Neuron (in vitro differentiated cells): Measurements from ENCODE around the gene PPP6R3.
"Not testable (repeated sequence)": the region's sequence is repeated elsewhere in the genome, so short reads cannot be mapped to it uniquely, and the experiment has no call there.

Source experiments
- H2AFZ ChIP-seq: one replicate; pipeline ENCODE4 v1.6.1; 2013; ENCODE audit warnings: low read depth, mild to moderate bottlenecking, inconsistent platforms, low read length, moderate library complexity
- H3K27me3 ChIP-seq: one replicate; pipeline ENCODE4 v1.6.1; 2013; ENCODE audit warnings: low read length; ENCODE audit not compliant: insufficient read depth
- H3K36me3 ChIP-seq: one replicate; pipeline ENCODE4 v1.6.1; 2013; ENCODE audit warnings: low read length; ENCODE audit not compliant: insufficient read depth
- H3K4me1 ChIP-seq: one replicate; pipeline ENCODE4 v1.6.1; 2013; ENCODE audit warnings: low read length; ENCODE audit not compliant: insufficient read depth
- H3K4me3 ChIP-seq: 2 replicates; pipeline ENCODE4 v1.5.1; 2013; ENCODE audit warnings: mild to moderate bottlenecking, low read length, moderate library complexity
- H3K9me3 ChIP-seq: one replicate; pipeline ENCODE4 v1.6.1; 2013; ENCODE audit warnings: low read length

PPP6R3 gene

DNA sequence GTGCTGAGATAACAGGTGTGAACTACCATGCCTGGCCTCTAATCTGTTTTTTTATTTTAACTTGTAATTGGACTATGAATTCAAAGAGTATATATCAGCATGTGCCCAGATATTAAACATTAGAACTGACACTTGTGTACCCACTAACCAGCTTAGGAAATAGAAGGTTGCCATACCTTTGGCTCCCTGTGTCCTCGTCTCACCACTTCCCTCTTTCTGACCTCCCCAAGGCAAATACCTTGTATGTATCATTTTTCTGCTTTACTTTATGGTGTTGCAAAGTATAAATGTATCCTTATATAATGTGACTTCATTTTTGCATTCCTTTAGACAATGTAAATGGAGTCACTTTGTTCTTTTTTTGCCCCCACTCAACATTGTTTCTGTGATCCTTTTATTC, 9.1 kb downstream of the PPP6R3 start:
- Histone ChIP-seq H3K4me3 (no peak overlapping the region), H3K4me1 (peaks cover 9% of the 10 kb centered on the region), H3K9me3 (peaks cover 19% of the 10 kb centered on the region), H2AFZ (no peak overlapping the region), H3K36me3 (peaks cover 26% of the 10 kb centered on the region), H3K27me3 (no peaks in the 10 kb centered on the region)

- Histone ChIP-seq H3K27me3 (no peaks in the 10 kb centered on the region), H2AFZ (no peak overlapping the region), H3K9me3 (peaks cover 19% of the 10 kb centered on the region), H3K36me3 (peaks cover 26% of the 10 kb centered on the region), H3K4me1 (peaks cover 9% of the 10 kb centered on the region), H3K4me3 (no peak overlapping the region)
Measured at GRCh38 chr11:68470304-68470811, 9.8 kb downstream of the PPP6R3 start.

DNA sequence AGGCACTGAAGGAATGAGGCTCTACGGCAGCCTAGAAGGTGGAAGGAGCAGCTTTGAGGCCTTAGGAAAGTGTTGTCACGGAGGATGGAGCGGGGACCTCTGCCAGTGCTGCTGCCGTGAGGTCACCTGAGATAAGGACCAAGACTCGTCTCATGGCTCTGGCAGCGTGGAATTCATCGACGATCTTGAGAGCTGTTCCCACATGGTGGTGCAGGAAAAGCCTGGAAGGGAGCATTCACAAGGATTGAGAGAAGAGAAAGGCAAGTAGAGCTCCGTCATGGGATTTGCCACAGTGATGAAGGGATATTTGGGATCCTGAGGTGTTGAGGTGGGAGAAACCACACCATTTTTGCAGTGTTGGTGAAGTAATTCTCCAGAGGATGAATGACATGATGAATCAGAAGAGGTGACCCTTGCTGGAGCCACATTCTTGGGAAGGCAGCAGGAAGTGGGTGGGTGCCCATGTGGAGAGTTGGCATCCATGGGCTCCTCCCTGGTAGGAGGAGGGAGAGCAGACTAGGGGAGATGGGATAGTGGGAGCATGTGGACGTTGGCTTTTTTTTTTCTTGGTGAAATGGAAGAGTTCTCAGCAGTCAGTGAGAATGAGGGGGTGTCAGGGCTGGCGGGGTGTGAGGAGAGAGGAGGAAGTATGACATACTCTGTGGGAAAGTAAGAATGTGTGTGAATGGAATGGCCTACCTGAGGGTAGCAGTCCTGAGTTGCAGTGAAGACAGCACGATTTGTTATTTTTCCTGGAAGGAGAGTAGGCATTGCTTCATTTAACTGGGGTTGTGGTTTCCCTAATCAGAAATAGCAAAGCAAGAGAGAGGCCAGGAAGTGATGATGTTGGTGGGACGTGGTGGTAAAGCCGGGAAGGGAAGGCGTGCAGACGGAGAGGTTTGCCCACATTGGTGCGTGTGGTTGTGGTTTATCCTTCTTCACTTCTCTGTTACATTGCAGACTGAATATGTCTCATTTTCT, 11.1 kb downstream of the PPP6R3 start:
- no peak overlapping the region for H3K4me3 ChIP-seq
- no peak overlapping the region for H2AFZ ChIP-seq
- H3K36me3 ChIP-seq, result peaks cover 23% of the 10 kb centered on the region
- peaks cover 19% of the 10 kb centered on the region for H3K9me3 ChIP-seq
- H3K4me1 ChIP-seq, result peaks cover 9% of the 10 kb centered on the region
- no peaks in the 10 kb centered on the region for H3K27me3 ChIP-seq

DNA sequence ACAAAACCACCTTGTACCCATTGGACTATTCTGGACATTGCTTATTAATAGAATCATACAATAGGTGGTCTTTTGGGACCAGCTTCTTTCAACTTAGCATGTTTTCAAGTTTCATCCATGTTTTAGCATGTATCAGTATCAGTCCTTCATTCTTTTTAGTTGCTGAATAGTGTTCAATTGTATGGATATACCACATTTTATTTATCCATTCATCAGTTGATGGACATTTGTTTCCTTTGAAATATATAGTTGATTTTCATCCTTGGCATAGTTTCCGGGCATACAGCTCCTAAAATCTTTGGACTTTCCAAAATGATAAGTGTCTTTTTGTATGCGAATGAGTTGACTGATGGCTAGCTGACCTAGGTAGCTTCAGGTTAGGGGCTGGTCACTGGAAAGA, 12.2 kb downstream of the PPP6R3 start:
- Histone ChIP-seq H3K36me3 (peaks cover 27% of the 10 kb centered on the region), H3K27me3 (no peaks in the 10 kb centered on the region), H3K4me3 (no peak overlapping the region), H3K4me1 (peaks cover 9% of the 10 kb centered on the region), H2AFZ (no peak overlapping the region), H3K9me3 (peaks cover 25% of the 10 kb centered on the region)

- Histone ChIP-seq H3K4me1 (peaks cover 9% of the 10 kb centered on the region), H3K4me3 (no peak overlapping the region), H3K27me3 (no peaks in the 10 kb centered on the region), H3K9me3 (peaks cover 31% of the 10 kb centered on the region), H2AFZ (no peak overlapping the region), H3K36me3 (peaks cover 29% of the 10 kb centered on the region)
Measured at GRCh38 chr11:68473693-68474092, 13.1 kb downstream of the PPP6R3 start.

DNA sequence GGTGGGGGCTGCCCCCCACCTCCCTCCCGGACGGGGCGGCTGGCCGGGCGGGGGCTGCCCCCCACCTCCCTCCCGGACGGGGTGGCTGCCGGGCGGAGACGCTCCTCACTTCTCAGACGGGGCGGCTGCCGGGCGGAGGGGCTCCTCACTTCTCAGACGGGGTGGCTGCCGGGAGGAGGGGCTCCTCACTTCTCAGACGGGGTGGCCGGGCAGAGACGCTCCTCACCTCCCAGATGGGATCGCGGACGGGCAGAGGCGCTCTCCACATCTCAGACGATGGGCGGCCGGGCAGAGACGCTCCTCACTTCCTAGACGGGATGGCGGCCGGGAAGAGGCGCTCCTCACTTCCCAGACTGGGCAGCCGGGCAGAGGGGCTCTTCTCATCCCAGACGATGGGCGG, 15.1 kb downstream of the PPP6R3 start:
- Histone ChIP-seq H3K9me3 (peaks cover 38% of the 10 kb centered on the region), H3K36me3 (peaks cover 28% of the 10 kb centered on the region)
- H2AFZ ChIP-seq, H3K27me3 ChIP-seq, H3K4me1 ChIP-seq, H3K4me3 ChIP-seq: not testable (repeated sequence)

GRCh38 chr11:68479390-68479789, 18.8 kb downstream of the PPP6R3 start:
- H3K4me3 ChIP-seq, result no peak overlapping the region
- peaks cover 15% of the 10 kb centered on the region for H3K36me3 ChIP-seq
- H3K27me3 ChIP-seq, result no peaks in the 10 kb centered on the region
- H3K4me1 ChIP-seq, result no peaks in the 10 kb centered on the region
- no peak overlapping the region for H2AFZ ChIP-seq
- H3K9me3 ChIP-seq, result peaks cover 26% of the 10 kb centered on the region

GRCh38 chr11:68480193-68480592, 19.6 kb downstream of the PPP6R3 start:
- Histone ChIP-seq H3K9me3 (peaks cover 26% of the 10 kb centered on the region), H3K27me3 (no peaks in the 10 kb centered on the region), H2AFZ (no peak overlapping the region), H3K4me1 (no peaks in the 10 kb centered on the region), H3K4me3 (no peak overlapping the region), H3K36me3 (peaks cover 15% of the 10 kb centered on the region)

GRCh38 chr11:68480852-68481510, 20.4 kb downstream of the PPP6R3 start:
- Histone ChIP-seq H3K9me3 (peaks cover 29% of the 10 kb centered on the region), H3K4me1 (no peaks in the 10 kb centered on the region), H3K4me3 (no peak overlapping the region), H3K36me3 (peaks cover 15% of the 10 kb centered on the region), H2AFZ (no peak overlapping the region), H3K27me3 (no peaks in the 10 kb centered on the region)

GRCh38 chr11:68481579-68482240, 21.2 kb downstream of the PPP6R3 start:
- peaks cover 29% of the 10 kb centered on the region for H3K9me3 ChIP-seq
- H3K36me3 ChIP-seq, result peaks cover 13% of the 10 kb centered on the region
- H2AFZ ChIP-seq, result no peak overlapping the region
- H3K27me3 ChIP-seq, result no peaks in the 10 kb centered on the region
- no peaks in the 10 kb centered on the region for H3K4me1 ChIP-seq
- no peak overlapping the region for H3K4me3 ChIP-seq

- H3K4me3 ChIP-seq, result no peak overlapping the region
- H3K4me1 ChIP-seq, result no peaks in the 10 kb centered on the region
- H3K9me3 ChIP-seq, result peaks cover 7% of the 10 kb centered on the region
- no peaks in the 10 kb centered on the region for H3K27me3 ChIP-seq
- H2AFZ ChIP-seq, result no peak overlapping the region
- peaks cover 1% of the 10 kb centered on the region for H3K36me3 ChIP-seq
Measured at GRCh38 chr11:68488623-68489022, 28.1 kb downstream of the PPP6R3 start.

DNA sequence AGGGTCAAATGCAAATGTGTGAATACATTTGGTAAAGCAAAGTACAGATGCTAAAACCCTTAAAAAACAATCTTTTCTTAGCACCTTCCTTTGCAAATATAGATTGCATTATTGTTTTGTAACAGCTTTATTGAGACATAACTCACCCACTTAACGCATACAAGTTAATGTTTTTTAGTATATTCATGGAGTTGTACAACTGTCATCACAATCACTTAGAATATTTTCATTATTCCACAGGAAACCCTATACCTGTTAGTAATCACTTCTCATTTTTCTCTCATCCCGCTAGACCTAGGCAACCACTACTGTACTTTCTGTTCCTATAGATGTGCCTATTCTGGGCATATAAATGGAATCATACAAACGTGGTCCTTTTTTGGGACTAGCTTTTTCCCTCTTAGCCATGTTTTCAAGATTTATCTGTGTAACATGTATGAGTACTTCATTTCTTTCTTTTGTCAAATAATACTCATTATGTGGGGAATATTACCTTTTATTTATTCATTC, 34.7 kb downstream of the PPP6R3 start:
- Histone ChIP-seq H3K9me3 (no peaks in the 10 kb centered on the region), H3K27me3 (no peaks in the 10 kb centered on the region), H2AFZ (no peak overlapping the region), H3K4me1 (no peaks in the 10 kb centered on the region), H3K4me3 (no peak overlapping the region), H3K36me3 (no peaks in the 10 kb centered on the region)

DNA sequence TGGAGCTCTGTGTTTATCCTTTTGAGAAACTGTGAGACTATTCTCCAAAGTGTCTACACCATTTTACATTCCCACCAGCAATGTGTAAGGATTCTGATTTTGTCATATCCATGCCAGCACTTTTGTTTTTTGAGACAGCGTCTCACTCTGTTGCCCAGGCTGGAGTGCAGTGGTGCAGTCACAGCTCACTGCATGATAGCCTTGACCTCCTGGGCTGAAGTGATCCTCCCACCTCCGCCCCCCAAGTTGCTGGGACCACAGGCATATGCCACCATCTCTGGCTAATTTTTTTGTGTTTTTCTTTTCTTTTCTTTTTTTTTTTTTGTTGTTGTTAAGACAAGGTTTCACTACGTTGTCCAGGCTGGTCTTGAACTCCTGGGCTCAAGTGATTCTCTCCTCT, 35.3 kb downstream of the PPP6R3 start:
- H2AFZ ChIP-seq, result no peak overlapping the region
- H3K9me3 ChIP-seq, result no peaks in the 10 kb centered on the region
- no peaks in the 10 kb centered on the region for H3K36me3 ChIP-seq
- no peak overlapping the region for H3K4me3 ChIP-seq
- no peaks in the 10 kb centered on the region for H3K27me3 ChIP-seq
- no peaks in the 10 kb centered on the region for H3K4me1 ChIP-seq
